ENCODE measurements around the gene KIF22. TPM values are rescaled to one million over a fixed set of nuclear protein-coding genes. Genes with fewer than 3 reads are reported as not detected.

The KIF22 gene
- total and polyA plus RNA-seq, 9 of the 15 experiments (the other 6 are each of a cell fraction or from before 2014, with no cell fraction given): 8.7 to 232 (median 131) TPM

GRCh38 chr16:29790183-29790948 lies at the start of gene KIF22 (continued):
- no peak for TF ChIP-seq KDM1A (IDR thresholded peaks at IDR 0.05)
- TF ChIP-seq LEF1 (IDR thresholded peaks at IDR 0.05): no peak
- 0 out of 2 replicates have a peak, but pooled peaks have one; percentile 34 for TF ChIP-seq CHCHD3 (CRISPR knock-in tag; IDR thresholded peaks at IDR 0.05)
- no peak for TF ChIP-seq ZNF143 (CRISPR knock-in tag; IDR thresholded peaks at IDR 0.05)
- no peak for TF ChIP-seq NFXL1 (CRISPR knock-in tag; IDR thresholded peaks at IDR 0.05)
- TF ChIP-seq MCM5 (IDR thresholded peaks at IDR 0.05; ENCODE audit: low read depth): no peak
- TF ChIP-seq SNIP1 (IDR thresholded peaks at IDR 0.05; ENCODE audit: low read depth): no peak
- TF ChIP-seq MTA2 (IDR thresholded peaks at IDR 0.05; ENCODE audit: low read depth): no peak
- TF ChIP-seq, protein P1, sequence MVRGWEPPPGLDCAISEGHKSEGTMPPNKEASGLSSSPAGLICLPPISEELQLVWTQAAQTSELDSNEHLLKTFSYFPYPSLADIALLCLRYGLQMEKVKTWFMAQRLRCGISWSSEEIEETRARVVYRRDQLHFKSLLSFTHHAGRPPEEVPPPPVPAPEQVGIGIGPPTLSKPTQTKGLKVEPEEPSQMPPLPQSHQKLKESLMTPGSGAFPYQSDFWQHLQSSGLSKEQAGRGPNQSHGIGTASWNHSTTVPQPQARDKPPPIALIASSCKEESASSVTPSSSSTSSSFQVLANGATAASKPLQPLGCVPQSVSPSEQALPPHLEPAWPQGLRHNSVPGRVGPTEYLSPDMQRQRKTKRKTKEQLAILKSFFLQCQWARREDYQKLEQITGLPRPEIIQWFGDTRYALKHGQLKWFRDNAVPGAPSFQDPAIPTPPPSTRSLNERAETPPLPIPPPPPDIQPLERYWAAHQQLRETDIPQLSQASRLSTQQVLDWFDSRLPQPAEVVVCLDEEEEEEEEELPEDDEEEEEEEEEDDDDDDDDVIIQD (CRISPR knock-in tag; IDR thresholded peaks at IDR 0.05): no peak
- TF ChIP-seq ZNF212 (CRISPR knock-in tag; IDR thresholded peaks at IDR 0.05): 0 out of 2 replicates have a peak, but pooled peaks have one; percentile 55
- TF ChIP-seq ZNF146 (CRISPR knock-in tag; IDR thresholded peaks at IDR 0.05; ENCODE audit: unreplicated experiment): no peak

Measured in K562 (cell line).